WERI-Rb-1 (cell line): ENCODE data around the gene TTLL5.

Source experiments
- DNase-seq: peaks from one replicate; pipeline ENCODE4 v3.0.0-alpha.2; 2020
- H3K27ac ChIP-seq: fragments of 250-450 bp; sonication (Bioruptor Pico); 2 replicates; pipeline ENCODE4 v1.5.1; 2020; ENCODE audit warnings: mild to moderate bottlenecking, moderate library complexity
- H3K27me3 ChIP-seq: fragments of 250-450 bp; sonication (Bioruptor Pico); 2 replicates; pipeline ENCODE4 v1.5.1; 2021; ENCODE audit warnings: mild to moderate bottlenecking, low read depth, moderate library complexity; ENCODE audit not compliant: insufficient read depth, severe bottlenecking
- H3K36me3 ChIP-seq: fragments of 250-450 bp; sonication (Bioruptor Pico); 2 replicates; pipeline ENCODE4 v1.5.1; 2020; ENCODE audit warnings: mild to moderate bottlenecking, moderate library complexity
- H3K4me3 ChIP-seq: 2 replicates; pipeline ENCODE4 v1.5.1; 2011; ENCODE audit warnings: low read depth, mild to moderate bottlenecking, control low read depth, low read length
- H3K9me3 ChIP-seq: fragments of 250-450 bp; sonication (Bioruptor Pico); 2 replicates; pipeline ENCODE4 v1.5.1; 2021; ENCODE audit warnings: mild to moderate bottlenecking, moderate library complexity; ENCODE audit not compliant: severe bottlenecking
- CTCF ChIP-seq: IDR thresholded peaks from 2 replicates; pipeline ENCODE4 v1.5.1; 2011; ENCODE audit warnings: low read depth, mild to moderate bottlenecking, control low read depth, inconsistent platforms, low read length

The TTLL5 gene

DNA sequence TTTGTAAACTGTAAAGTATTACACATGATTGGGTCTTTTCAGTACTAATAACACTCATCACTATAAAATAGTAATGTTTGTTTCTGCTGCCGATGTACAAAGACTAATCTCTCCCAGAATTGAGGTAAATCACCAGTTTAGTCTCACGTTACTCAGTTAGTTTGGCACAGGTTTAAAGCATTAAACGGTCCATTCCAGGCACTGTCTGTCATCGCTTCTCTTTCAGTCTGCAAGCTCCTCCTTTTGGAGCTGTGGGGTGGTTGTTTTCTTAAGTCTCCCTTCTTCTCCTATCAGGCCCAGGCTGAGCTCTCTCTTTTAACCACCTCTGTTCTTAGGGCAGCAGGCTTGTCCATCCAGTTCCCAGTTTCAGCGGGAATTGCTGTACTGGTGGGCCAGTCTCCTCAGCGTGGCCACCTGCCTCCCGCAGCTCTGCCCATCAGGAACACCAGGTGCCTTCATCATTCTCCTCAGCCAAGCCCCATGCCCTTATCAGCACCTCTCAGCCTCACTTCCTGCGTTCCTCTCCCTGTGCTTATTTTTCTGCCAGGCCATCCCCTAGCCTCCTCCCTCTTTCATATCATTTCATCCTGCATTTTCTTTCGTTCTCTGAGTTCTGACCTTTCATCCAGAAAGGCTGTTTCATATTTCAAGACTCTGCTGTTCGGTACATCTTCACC lies 171.7 kb downstream of the TTLL5 start:
- DNase-seq: no peak
- Histone ChIP-seq H3K9me3 (no peaks in the 10 kb centered on the region), H3K27me3 (no peaks in the 10 kb centered on the region), H3K36me3 (no peaks in the 10 kb centered on the region; the same call in 1 of the 2 replicates), H3K4me3 (no peak overlapping the region), H3K27ac (no peak overlapping the region)
- no peak for TF ChIP-seq CTCF

- no peak for DNase-seq
- Histone ChIP-seq H3K27me3 (no peaks in the 10 kb centered on the region), H3K4me3 (no peak overlapping the region), H3K27ac (no peak overlapping the region), H3K36me3 (no peaks in the 10 kb centered on the region; the same call in 1 of the 2 replicates), H3K9me3 (no peaks in the 10 kb centered on the region)
- TF ChIP-seq CTCF: no peak
These were observed 172.4 kb downstream of the TTLL5 start for GRCh38 chr14:75833326-75834020.

DNA sequence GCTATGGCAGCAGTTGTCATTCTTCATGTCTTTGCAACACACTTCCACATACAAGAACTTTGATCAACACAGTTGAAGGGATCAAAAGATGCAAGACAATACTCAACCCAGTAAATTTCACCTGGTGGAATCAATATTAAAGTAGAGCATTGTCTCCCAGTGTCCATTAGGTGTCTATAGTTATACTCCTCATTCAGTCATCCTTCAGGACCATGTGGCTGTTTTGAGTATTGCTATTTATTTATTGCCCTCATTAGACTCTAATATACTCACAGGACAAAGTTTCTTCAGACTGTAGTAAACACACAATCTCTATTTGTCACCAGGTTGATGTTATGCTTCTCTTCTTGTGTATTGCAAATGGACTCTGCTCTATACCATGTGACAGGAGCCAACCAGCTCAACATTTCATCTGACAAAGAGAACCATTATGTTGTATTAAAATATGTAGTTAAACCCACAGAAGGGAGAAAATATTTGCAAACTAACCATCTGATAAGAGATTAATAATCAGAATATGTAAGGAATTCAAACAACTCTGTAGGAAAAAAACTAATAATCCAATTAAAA lies 174.2 kb downstream of the TTLL5 start:
- Histone ChIP-seq H3K4me3 (no peak overlapping the region), H3K27me3 (no peaks in the 10 kb centered on the region), H3K27ac (no peak overlapping the region), H3K36me3 (no peaks in the 10 kb centered on the region; the same call in 1 of the 2 replicates), H3K9me3 (no peaks in the 10 kb centered on the region)
- DNase-seq: no peak
- no peak for TF ChIP-seq CTCF

DNA sequence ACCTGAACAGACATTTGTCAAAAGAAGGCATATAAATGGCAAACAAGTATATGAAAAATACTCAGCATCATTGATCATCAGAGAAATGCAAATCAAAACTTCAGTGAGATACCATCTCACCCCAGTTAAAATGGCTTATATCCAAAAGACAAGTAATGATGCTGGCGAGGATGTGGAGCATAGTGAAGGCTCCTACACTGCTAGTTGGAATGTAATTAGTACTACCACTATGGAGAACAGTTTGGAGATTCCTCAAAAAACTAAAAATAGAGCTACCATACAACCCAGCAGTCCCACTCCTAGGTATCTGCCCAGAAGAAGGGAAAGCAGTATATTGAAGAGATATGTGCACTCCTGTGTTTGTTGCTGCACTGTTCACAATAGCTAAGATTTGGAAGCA lies 174.7 kb downstream of the TTLL5 start:
- Histone ChIP-seq H3K9me3 (no peaks in the 10 kb centered on the region), H3K4me3 (no peak overlapping the region), H3K36me3 (no peaks in the 10 kb centered on the region; the same call in 1 of the 2 replicates), H3K27me3 (no peaks in the 10 kb centered on the region), H3K27ac (no peak overlapping the region)
- no peak for TF ChIP-seq CTCF
- DNase-seq: no peak

GRCh38 chr14:75837151-75837787 lies 176.2 kb downstream of the TTLL5 start:
- H3K27ac ChIP-seq: no peak overlapping the region
- no peaks in the 10 kb centered on the region for H3K27me3 ChIP-seq
- TF ChIP-seq CTCF: no peak
- no peak overlapping the region for H3K4me3 ChIP-seq
- H3K36me3 ChIP-seq: no peaks in the 10 kb centered on the region; the same call in 1 of the 2 replicates
- no peak for DNase-seq
- H3K9me3 ChIP-seq: no peaks in the 10 kb centered on the region
